ENCODE results near the gene ZCCHC2. TPM values are rescaled to one million over a fixed set of nuclear protein-coding genes. Genes with fewer than 3 reads are reported as not detected.

Gene ZCCHC2
- total RNA-seq, 1 donor from 2014 or later, result 10.7 TPM

DNA sequence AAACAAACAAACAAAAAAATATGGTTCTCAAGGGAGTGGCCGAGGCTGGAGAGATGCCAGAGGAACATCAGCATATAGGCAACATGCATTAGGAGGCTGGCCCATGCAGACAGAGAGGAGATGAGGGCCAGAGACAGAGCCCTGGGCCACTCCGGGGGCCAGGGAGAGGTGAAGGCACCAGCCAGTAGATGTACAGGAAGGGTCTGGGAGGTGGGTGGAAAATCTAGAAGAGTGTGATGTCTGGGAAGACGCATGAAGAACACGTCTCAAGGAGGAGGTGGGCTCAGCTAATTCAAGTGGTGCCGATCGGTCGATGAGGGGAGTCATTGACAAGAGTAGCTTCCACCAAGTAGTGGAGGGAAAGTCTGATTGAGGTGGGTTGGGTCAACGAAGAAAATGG lies 79.9 kb downstream of the ZCCHC2 start:
- Histone ChIP-seq H3K4me3 (ENCODE audit: low read depth, low read length) (no peak overlapping the region), H3K27me3 (ENCODE audit: control insufficient read depth, insufficient read depth, low read length) (peaks cover 5% of the 10 kb centered on the region), H3K36me3 (ENCODE audit: control insufficient read depth, insufficient read depth, low read length) (no peaks in the 10 kb centered on the region)
- DNase-seq (ENCODE audit: low read depth), result no peak
- TF ChIP-seq, protein P1, sequence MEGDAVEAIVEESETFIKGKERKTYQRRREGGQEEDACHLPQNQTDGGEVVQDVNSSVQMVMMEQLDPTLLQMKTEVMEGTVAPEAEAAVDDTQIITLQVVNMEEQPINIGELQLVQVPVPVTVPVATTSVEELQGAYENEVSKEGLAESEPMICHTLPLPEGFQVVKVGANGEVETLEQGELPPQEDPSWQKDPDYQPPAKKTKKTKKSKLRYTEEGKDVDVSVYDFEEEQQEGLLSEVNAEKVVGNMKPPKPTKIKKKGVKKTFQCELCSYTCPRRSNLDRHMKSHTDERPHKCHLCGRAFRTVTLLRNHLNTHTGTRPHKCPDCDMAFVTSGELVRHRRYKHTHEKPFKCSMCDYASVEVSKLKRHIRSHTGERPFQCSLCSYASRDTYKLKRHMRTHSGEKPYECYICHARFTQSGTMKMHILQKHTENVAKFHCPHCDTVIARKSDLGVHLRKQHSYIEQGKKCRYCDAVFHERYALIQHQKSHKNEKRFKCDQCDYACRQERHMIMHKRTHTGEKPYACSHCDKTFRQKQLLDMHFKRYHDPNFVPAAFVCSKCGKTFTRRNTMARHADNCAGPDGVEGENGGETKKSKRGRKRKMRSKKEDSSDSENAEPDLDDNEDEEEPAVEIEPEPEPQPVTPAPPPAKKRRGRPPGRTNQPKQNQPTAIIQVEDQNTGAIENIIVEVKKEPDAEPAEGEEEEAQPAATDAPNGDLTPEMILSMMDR (IDR thresholded peaks at IDR 0.05; ENCODE audit: insufficient read depth, low read length, poor library complexity, severe bottlenecking), result no peak

- Histone ChIP-seq H3K36me3 (ENCODE audit: control insufficient read depth, insufficient read depth, low read length) (no peaks in the 10 kb centered on the region), H3K4me3 (ENCODE audit: low read depth, low read length) (no peak overlapping the region), H3K27me3 (ENCODE audit: control insufficient read depth, insufficient read depth, low read length) (peaks cover 5% of the 10 kb centered on the region)
- no peak for DNase-seq (ENCODE audit: low read depth)
- TF ChIP-seq, protein P1 (IDR thresholded peaks at IDR 0.05; ENCODE audit: insufficient read depth, low read length, poor library complexity, severe bottlenecking), result no peak
Measured at GRCh38 chr18:62603211-62603610, 80.4 kb downstream of the ZCCHC2 start.

DNA sequence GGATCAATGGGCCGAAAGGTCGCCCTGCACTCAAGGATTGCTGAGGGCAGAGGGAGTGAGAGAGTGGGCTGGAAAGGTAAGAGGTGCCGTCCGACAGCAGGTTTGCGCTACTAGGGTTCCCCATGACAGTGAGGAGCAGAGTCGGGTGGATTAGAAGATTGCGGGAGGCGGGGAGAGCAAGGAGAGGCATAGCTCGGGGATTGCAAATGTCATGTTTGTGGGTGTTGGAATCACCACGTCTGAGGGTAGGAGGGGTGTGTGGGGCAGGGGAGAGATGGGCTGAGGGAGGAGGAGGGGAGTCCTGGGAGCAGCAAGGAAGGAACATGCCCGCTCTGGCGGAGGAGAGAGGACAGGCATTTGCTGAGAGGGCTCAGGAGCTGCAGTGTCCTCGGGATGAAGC lies 81.2 kb downstream of the ZCCHC2 start:
- H3K36me3 ChIP-seq (ENCODE audit: control insufficient read depth, insufficient read depth, low read length), result no peaks in the 10 kb centered on the region
- TF ChIP-seq, protein P1 (IDR thresholded peaks at IDR 0.05; ENCODE audit: insufficient read depth, low read length, poor library complexity, severe bottlenecking), result no peak
- H3K27me3 ChIP-seq (ENCODE audit: control insufficient read depth, insufficient read depth, low read length), result peaks cover 5% of the 10 kb centered on the region
- H3K4me3 ChIP-seq (ENCODE audit: low read depth, low read length), result no peak overlapping the region
- DNase-seq (ENCODE audit: low read depth), result no peak

DNA sequence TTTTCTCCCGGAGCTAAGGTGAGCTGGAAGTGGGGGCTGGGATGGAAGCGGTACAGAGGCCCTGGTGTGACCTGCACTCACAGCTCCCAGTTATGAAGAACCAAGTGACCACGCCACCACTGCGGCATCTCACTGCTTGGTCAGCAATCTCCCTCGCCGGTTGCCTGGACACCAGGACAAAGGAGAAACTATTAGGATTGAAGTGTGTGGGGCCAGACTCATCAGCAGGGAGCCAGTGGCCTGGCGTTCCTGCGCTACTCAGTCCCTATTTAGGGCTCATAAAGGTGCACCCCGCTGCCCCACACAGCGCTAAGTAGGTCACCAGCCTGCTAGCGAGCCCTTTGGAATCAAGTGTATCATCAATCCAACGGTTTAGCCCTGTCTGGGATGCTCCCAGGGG lies 82.9 kb downstream of the ZCCHC2 start:
- Histone ChIP-seq H3K27me3 (ENCODE audit: control insufficient read depth, insufficient read depth, low read length) (peaks cover 2% of the 10 kb centered on the region), H3K4me3 (ENCODE audit: low read depth, low read length) (no peak overlapping the region), H3K36me3 (ENCODE audit: control insufficient read depth, insufficient read depth, low read length) (no peaks in the 10 kb centered on the region)
- DNase-seq (ENCODE audit: low read depth), result no peak
- TF ChIP-seq, protein P1 (IDR thresholded peaks at IDR 0.05; ENCODE audit: insufficient read depth, low read length, poor library complexity, severe bottlenecking), result no peak

- Histone ChIP-seq H3K4me3 (ENCODE audit: low read depth, low read length) (no peak overlapping the region), H3K36me3 (ENCODE audit: control insufficient read depth, insufficient read depth, low read length) (no peaks in the 10 kb centered on the region), H3K27me3 (ENCODE audit: control insufficient read depth, insufficient read depth, low read length) (peaks cover 4% of the 10 kb centered on the region)
- no peak for DNase-seq (ENCODE audit: low read depth)
- TF ChIP-seq, protein P1 (IDR thresholded peaks at IDR 0.05; ENCODE audit: insufficient read depth, low read length, poor library complexity, severe bottlenecking), result no peak
Measured at GRCh38 chr18:62606106-62606505, 83.3 kb downstream of the ZCCHC2 start.

DNA sequence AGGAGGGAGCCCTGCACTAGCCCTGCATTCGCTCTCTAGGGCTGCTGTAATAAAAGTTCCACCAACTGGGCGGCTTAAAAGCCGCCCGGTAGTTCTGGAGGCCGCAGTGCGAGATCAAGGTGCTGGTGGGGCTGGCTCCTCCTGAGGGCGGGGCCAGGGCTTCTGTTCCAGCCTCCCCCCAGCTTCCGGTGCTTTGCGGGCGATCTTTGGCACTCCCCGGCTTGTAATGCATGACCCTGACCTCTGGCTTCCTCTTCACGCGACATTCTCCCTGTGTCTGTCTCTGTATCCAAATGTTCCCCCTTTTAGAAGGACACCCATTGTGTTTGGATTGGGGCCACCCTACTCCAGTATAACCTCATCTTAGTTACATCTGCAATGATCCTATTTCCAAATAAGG lies 84.5 kb downstream of the ZCCHC2 start:
- H3K27me3 ChIP-seq (ENCODE audit: control insufficient read depth, insufficient read depth, low read length), result peaks cover 16% of the 10 kb centered on the region

More for the DNA sequence above, 84.5 kb downstream of the ZCCHC2 start:
- DNase-seq (ENCODE audit: low read depth), result no peak
- TF ChIP-seq, protein P1 (IDR thresholded peaks at IDR 0.05; ENCODE audit: insufficient read depth, low read length, poor library complexity, severe bottlenecking), result no peak
- Histone ChIP-seq H3K36me3 (ENCODE audit: control insufficient read depth, insufficient read depth, low read length) (no peaks in the 10 kb centered on the region), H3K4me3 (ENCODE audit: low read depth, low read length) (no peak overlapping the region)

All from kidney epithelial cell (primary cell).